GM23248 (cell line): ENCODE measurements around the gene CD63. TPM values are rescaled to one million over a fixed set of nuclear protein-coding genes. Genes with fewer than 3 reads are reported as not detected.
A peak's percentile ranks its signal among the peaks of the same experiment; 100 is the strongest.

Experiments
- DNase-seq: peaks from one replicate; pipeline ENCODE4 v3.0.0-alpha.2; 2015
- H2AFZ ChIP-seq: fragments of 200-600 bp; sonication (generic); 2 replicates; pipeline ENCODE4 v1.6.1; 2016; ENCODE audit warnings: antibody characterized with exemption
- H3F3A ChIP-seq: fragments of 200-600 bp; sonication (generic); 2 replicates; pipeline ENCODE4 v1.6.1; 2016; ENCODE audit warnings: mild to moderate bottlenecking, antibody characterized with exemption, mixed run types; ENCODE audit not compliant: insufficient read depth
- H3K27ac ChIP-seq: fragments of 200-600 bp; sonication (generic); 2 replicates; pipeline ENCODE4 v1.5.1; 2016; ENCODE audit warnings: mild to moderate bottlenecking
- H3K27me3 ChIP-seq: fragments of 200-600 bp; sonication (generic); replicated peaks from 2 replicates; pipeline ENCODE4 v1.6.1; 2016; ENCODE audit warnings: mild to moderate bottlenecking; ENCODE audit not compliant: insufficient read depth
- H3K36me3 ChIP-seq: fragments of 200-600 bp; sonication (generic); 2 replicates; pipeline ENCODE4 v1.6.1; 2016; ENCODE audit warnings: low read depth, mild to moderate bottlenecking
- H3K4me1 ChIP-seq: fragments of 200-600 bp; sonication (generic); 2 replicates; pipeline ENCODE4 v1.6.1; 2016; ENCODE audit warnings: mild to moderate bottlenecking; ENCODE audit not compliant: insufficient read depth
- H3K4me2 ChIP-seq: fragments of 200-600 bp; sonication (generic); one replicate; pipeline ENCODE4 v1.6.1; 2016; ENCODE audit warnings: mild to moderate bottlenecking; ENCODE audit not compliant: unreplicated experiment
- H3K4me3 ChIP-seq: fragments of 200-600 bp; sonication (generic); 2 replicates; pipeline ENCODE4 v1.5.1; 2016; ENCODE audit warnings: mild to moderate bottlenecking
- H3K79me2 ChIP-seq: fragments of 200-600 bp; sonication (generic); 2 replicates; pipeline ENCODE4 v1.6.1; 2016; ENCODE audit warnings: mild to moderate bottlenecking; ENCODE audit not compliant: insufficient read depth
- H3K9ac ChIP-seq: fragments of 200-600 bp; sonication (generic); 2 replicates; pipeline ENCODE4 v1.6.1; 2016; ENCODE audit warnings: mild to moderate bottlenecking
- H3K9me2 ChIP-seq: fragments of 200-600 bp; sonication (generic); 2 replicates; pipeline ENCODE4 v1.6.1; 2016; ENCODE audit warnings: mixed run types, mild to moderate bottlenecking, moderate library complexity; ENCODE audit not compliant: insufficient read depth
- H3K9me3 ChIP-seq: fragments of 200-600 bp; sonication (generic); one replicate; pipeline ENCODE4 v1.6.1; 2017; ENCODE audit warnings: low read depth
- H4K20me1 ChIP-seq: fragments of 200-600 bp; sonication (generic); 2 replicates; pipeline ENCODE4 v1.6.0; 2016; ENCODE audit not compliant: insufficient read depth
- EZH2 ChIP-seq: fragments of 200-600 bp; sonication (generic); IDR thresholded peaks from 2 replicates; pipeline ENCODE4 v1.6.1; 2018; ENCODE audit warnings: antibody characterized with exemption, mild to moderate bottlenecking; ENCODE audit not compliant: insufficient read depth, poor library complexity, severe bottlenecking
- EZH2phosphoT487 ChIP-seq: fragments of 200-600 bp; sonication (generic); IDR thresholded peaks from 2 replicates; pipeline ENCODE4 v1.6.1; 2018; ENCODE audit warnings: antibody characterized with exemption, moderate library complexity, mild to moderate bottlenecking, low read depth; ENCODE audit not compliant: insufficient read depth
- WGBS, 2 experiments: methylation state at CpG; one replicate each; pipeline ENCODE4 v1.1.6; 2015 to 2017; ENCODE audit warnings: low lambda C conversion rate in 2 of 2, low coverage in 1 of 2; ENCODE audit errors: missing lambda C conversion rate in 2 of 2; 5-methylcytosine and 5-hydroxymethylcytosine counted together
- in situ Hi-C: fragments of 300-500 bp; cut with MboI; formaldehyde crosslinking; loops from 2 replicates; pipeline ENCODE4 v1.15.0; 2020
- polyA plus RNA-seq: library from polyadenylated mRNA; unstranded; fragments of >200 nt; fragmentation: Nextera tagmentation; extraction: Ambion mirVana; gene quantifications from 2 replicates; pipeline ENCODE4 v1.2.1, GENCODE V29; 2016
- total RNA-seq: library from RNA; depleted of rRNA; stranded (reverse); fragments of >200 nt; shearing (Covaris generic); gene quantifications from 2 replicates; pipeline ENCODE4 v1.2.3, GENCODE V29; 2014

Gene CD63
- total and polyA plus RNA-seq, 2 experiments from 2014 or later: 1,535 to 3,562 TPM

GRCh38 chr12:55728186-55728938 lies 447 bp downstream of the CD63 start:
- no peaks in the 10 kb centered on the region for H3K9me2 ChIP-seq
- H3F3A ChIP-seq: peaks cover 51% of the 10 kb centered on the region
- no peaks in the 10 kb centered on the region for H3K9me3 ChIP-seq
- H3K4me2 ChIP-seq: peak overlapping the region; percentile 99
- no peak overlapping the region for H2AFZ ChIP-seq
- peaks cover 34% of the 10 kb centered on the region for H3K4me1 ChIP-seq
- H3K27ac ChIP-seq: peak overlapping the region; percentile 99
- in situ Hi-C loops: no loop called here
- 0 out of 2 replicates have a peak, but pooled peaks cover 3% of the 10 kb centered on the region for H4K20me1 ChIP-seq
- peak overlapping the region; percentile 97 for H3K9ac ChIP-seq
- WGBS, 2 experiments: 1% methylated on average over 20 to 55 of the region's 61 CpGs
- DNase-seq: peak; percentile 74
- peak overlapping the region; percentile 97 for H3K4me3 ChIP-seq
- TF ChIP-seq EZH2: no peak
- TF ChIP-seq EZH2phosphoT487: no peak
- peaks cover 34% of the 10 kb centered on the region for H3K36me3 ChIP-seq
- peaks cover 58% of the 10 kb centered on the region for H3K79me2 ChIP-seq
- no peaks in the 10 kb centered on the region for H3K27me3 ChIP-seq

- TF ChIP-seq EZH2 (no peak), EZH2phosphoT487 (no peak)
- in situ Hi-C loops: no loop called here
- Histone ChIP-seq H3K27me3 (no peaks in the 10 kb centered on the region), H3K9me3 (no peaks in the 10 kb centered on the region), H2AFZ (no peak overlapping the region), H3K4me3 (peak overlapping the region; percentile 97), H3K9ac (peak overlapping the region; percentile 97), H3K4me1 (peaks cover 34% of the 10 kb centered on the region), H3K79me2 (peaks cover 58% of the 10 kb centered on the region), H3K4me2 (peak overlapping the region; percentile 99), H3F3A (peaks cover 57% of the 10 kb centered on the region), H3K36me3 (peaks cover 36% of the 10 kb centered on the region), H3K27ac (peak overlapping the region; percentile 99), H3K9me2 (no peaks in the 10 kb centered on the region), H4K20me1 (0 out of 2 replicates have a peak, but pooled peaks cover 3% of the 10 kb centered on the region)
- WGBS, 2 experiments: 0 to 2% methylated on average over 7 to 9 of the region's 9 CpGs
- DNase-seq: peak; percentile 91
Measured at GRCh38 chr12:55727643-55728185, 1.1 kb downstream of the CD63 start.

- Histone ChIP-seq H4K20me1 (0 out of 2 replicates have a peak, but pooled peaks cover 3% of the 10 kb centered on the region), H3K4me2 (peak overlapping the region; percentile 99), H3K27ac (peak overlapping the region; percentile 99), H3K4me1 (peaks cover 34% of the 10 kb centered on the region), H3K79me2 (peaks cover 50% of the 10 kb centered on the region), H2AFZ (no peak overlapping the region), H3K4me3 (peak overlapping the region; percentile 97), H3F3A (peaks cover 65% of the 10 kb centered on the region), H3K9ac (peak overlapping the region; percentile 97), H3K9me2 (no peaks in the 10 kb centered on the region), H3K9me3 (no peaks in the 10 kb centered on the region), H3K36me3 (peaks cover 36% of the 10 kb centered on the region), H3K27me3 (no peaks in the 10 kb centered on the region)
- no peak for DNase-seq
- WGBS, 2 experiments: 22 to 25% methylated on average over 9 to 10 of the region's 10 CpGs
- TF ChIP-seq EZH2phosphoT487 (no peak), EZH2 (no peak)
- in situ Hi-C loops: no loop called here
Measured at GRCh38 chr12:55726971-55727370, 1.8 kb downstream of the CD63 start.

GRCh38 chr12:55725556-55725955 lies 3.3 kb downstream of the CD63 start:
- Histone ChIP-seq H2AFZ (no peak overlapping the region), H4K20me1 (0 out of 2 replicates have a peak, but pooled peaks cover 3% of the 10 kb centered on the region), H3K79me2 (peaks cover 36% of the 10 kb centered on the region), H3K4me2 (peak overlapping the region; percentile 99), H3K4me1 (peaks cover 40% of the 10 kb centered on the region), H3K9me2 (no peaks in the 10 kb centered on the region), H3K9ac (peak overlapping the region; percentile 97), H3K9me3 (no peaks in the 10 kb centered on the region), H3K4me3 (no peak overlapping the region; the same call in 1 of the 2 replicates), H3K27ac (peak overlapping the region; percentile 2; the same call in 1 of the 2 replicates), H3F3A (peaks cover 72% of the 10 kb centered on the region), H3K27me3 (no peaks in the 10 kb centered on the region), H3K36me3 (peaks cover 36% of the 10 kb centered on the region)
- 46 to 49% methylated on average over 3 of the region's 3 CpGs for WGBS, 2 experiments
- peak; percentile 2 for DNase-seq
- TF ChIP-seq EZH2phosphoT487 (no peak), EZH2 (no peak)
- in situ Hi-C loops: no loop called here
